Fibroblast of the aortic adventitia (primary cell): Measurements from ENCODE around the gene PGGHG. TPM values are rescaled to one million over a fixed set of nuclear protein-coding genes. Genes with fewer than 3 reads are reported as not detected.

Experiments
- DNase-seq: peaks from one replicate; pipeline ENCODE4 v3.0.0-alpha.2; 2010; ENCODE audit warnings: low read depth
- H3K4me3 ChIP-seq: 2 replicates; pipeline ENCODE4 v1.5.1; 2011; ENCODE audit warnings: low read depth, mild to moderate bottlenecking, control low read depth, low read length, moderate library complexity
- total RNA-seq: library from RNA; depleted of rRNA; stranded (reverse); fragments of >200 nt; gene quantifications from 2 replicates; pipeline ENCODE4 v1.2.3, GENCODE V29; 2012; ENCODE audit warnings: low replicate concordance
- TF ChIP-seq, protein P1 (sequence below): IDR thresholded peaks from 2 replicates; pipeline ENCODE4 v1.5.1; 2011; ENCODE audit warnings: mild to moderate bottlenecking, low read length, control low read depth, inconsistent platforms; ENCODE audit not compliant: insufficient read depth

PGGHG gene
- total RNA-seq, 1 donor, result 6.9 TPM

DNA sequence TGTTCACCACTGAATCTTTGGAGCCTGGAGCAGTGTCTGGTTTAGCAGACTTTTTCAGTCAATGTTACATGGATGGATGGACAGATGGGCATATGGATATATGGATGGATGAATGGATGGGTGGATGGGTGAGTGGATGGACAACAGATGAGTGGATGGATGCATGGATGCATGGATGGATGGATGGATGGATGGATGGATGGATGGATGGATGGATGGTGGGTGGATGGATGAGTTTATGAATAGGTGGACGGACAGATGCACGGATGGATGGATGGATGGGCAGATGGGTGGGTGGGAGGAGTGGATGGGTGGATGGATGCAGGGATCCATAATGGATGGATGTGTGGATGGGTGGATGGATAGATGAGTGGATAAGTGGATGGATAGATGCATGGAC, 33.1 kb upstream of the PGGHG start:
- TF ChIP-seq, protein P1, sequence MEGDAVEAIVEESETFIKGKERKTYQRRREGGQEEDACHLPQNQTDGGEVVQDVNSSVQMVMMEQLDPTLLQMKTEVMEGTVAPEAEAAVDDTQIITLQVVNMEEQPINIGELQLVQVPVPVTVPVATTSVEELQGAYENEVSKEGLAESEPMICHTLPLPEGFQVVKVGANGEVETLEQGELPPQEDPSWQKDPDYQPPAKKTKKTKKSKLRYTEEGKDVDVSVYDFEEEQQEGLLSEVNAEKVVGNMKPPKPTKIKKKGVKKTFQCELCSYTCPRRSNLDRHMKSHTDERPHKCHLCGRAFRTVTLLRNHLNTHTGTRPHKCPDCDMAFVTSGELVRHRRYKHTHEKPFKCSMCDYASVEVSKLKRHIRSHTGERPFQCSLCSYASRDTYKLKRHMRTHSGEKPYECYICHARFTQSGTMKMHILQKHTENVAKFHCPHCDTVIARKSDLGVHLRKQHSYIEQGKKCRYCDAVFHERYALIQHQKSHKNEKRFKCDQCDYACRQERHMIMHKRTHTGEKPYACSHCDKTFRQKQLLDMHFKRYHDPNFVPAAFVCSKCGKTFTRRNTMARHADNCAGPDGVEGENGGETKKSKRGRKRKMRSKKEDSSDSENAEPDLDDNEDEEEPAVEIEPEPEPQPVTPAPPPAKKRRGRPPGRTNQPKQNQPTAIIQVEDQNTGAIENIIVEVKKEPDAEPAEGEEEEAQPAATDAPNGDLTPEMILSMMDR, result no peak
- DNase-seq, result no peak
- no peak overlapping the region for H3K4me3 ChIP-seq

DNA sequence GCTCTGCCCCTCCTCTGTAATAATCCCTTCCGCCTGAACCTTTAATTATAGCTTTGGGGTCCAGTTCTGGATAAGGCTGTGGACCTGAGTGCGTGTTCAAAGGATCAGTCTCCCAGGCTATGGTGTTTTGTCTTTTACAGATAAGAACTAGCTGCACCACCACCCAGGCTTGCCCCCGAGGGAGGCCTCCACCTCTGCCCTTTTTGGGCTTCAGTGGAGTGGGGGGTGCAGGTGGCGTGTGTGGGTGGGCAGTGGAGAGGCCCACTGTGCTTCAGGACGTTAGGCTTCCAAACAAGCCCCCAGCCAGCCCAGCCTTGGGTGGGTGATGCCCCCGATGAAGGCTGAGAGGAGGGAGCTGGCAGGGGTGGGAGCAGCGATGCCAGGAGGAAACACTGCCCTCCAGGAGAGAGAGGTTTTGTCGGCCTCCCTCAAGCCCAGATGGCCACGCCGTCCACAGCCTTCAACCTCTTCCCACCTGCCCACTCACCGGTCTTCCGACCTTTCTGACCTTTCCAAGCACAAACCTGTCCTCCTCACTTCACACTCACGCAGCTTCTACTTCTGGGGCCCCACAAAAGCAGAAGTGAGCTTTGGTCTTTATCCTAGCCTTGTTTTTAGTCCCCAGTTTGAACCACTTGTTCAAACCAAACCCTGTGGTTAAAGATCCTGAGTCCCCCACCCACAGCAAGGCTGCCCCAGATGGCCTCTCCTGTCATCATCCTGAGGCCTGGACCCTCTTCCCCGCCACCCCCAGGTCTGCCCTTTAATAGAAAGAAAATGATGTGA, 31.8 kb upstream of the PGGHG start:
- no peak for DNase-seq
- no peak overlapping the region for H3K4me3 ChIP-seq
- TF ChIP-seq, protein P1, result no peak

DNA sequence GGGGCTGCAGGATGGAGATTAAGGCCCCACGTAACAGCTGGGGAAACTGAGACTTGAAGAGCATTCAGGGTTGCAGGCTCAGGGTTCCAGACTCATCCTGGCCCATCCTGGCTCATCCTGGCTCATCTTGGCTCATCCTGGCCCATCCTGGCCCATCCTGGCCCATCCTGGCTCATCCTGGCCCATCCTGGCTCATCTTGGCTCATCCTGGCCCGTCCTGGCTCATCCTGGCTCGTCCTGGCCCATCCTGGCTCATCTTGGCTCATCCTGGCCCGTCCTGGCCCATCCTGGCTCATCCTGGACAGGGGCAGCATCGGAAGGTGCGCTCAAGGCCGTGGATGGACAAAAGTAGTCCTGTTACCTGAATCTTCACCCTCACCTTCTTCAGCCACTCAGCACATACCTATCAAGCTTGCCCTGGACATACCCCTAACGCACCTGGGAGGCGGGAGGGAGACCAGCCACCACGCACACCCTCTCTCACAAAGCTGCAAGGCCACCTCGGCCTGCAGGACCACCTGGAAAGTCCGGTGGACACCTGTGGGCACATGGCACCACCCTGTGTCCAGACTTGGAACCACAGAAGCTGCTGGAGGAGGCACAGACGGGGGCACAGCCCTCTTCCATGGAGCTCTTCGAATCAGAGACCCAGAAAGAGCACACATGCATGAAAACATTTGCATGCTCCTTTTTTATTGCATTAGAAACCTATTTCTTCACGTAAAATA, 31.0 kb upstream of the PGGHG start:
- H3K4me3 ChIP-seq, result no peak overlapping the region
- DNase-seq, result no peak

DNA sequence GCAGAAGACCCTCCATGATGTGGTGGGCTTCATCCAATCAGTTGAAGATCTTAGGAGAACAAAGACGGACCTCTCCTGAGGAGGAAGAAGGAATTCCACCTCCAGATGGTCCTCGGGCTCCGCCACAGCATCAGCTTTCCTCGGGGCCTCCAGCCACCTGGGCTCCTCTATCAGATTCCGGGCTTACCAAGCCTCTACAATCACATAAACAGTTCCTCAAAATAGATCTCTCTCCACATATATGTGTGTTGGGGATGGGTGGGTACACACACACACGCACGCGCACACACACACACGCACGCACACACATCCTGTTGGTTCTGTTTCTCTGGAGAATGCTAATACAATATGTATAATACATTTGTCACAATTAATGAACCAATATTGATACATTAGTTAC, 29.5 kb upstream of the PGGHG start:
- H3K4me3 ChIP-seq, result no peak overlapping the region
- TF ChIP-seq, protein P1, result no peak
- DNase-seq, result no peak

More for the DNA sequence above, 31.0 kb upstream of the PGGHG start:
- TF ChIP-seq, protein P1, result no peak

DNA sequence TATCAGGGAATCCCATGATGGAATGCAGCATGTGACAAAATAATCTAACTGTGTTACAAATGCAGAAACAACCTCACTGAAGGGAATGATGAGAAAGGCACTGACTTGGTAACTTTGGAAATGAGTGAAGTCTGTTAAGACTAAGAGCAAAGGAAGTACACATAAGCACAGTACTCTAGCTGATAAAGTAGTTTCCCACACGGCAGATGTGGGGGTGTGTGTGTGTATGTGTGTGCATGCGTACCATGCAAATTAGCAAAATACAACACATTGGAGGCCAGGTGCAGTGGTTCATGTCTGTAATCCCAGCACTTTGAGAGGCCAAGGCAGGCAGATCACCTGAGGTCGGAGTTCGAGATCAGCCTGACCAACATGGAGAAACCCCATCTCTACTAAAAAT, 27.3 kb upstream of the PGGHG start:
- TF ChIP-seq, protein P1, result no peak
- H3K4me3 ChIP-seq, result no peak overlapping the region
- DNase-seq, result no peak

DNA sequence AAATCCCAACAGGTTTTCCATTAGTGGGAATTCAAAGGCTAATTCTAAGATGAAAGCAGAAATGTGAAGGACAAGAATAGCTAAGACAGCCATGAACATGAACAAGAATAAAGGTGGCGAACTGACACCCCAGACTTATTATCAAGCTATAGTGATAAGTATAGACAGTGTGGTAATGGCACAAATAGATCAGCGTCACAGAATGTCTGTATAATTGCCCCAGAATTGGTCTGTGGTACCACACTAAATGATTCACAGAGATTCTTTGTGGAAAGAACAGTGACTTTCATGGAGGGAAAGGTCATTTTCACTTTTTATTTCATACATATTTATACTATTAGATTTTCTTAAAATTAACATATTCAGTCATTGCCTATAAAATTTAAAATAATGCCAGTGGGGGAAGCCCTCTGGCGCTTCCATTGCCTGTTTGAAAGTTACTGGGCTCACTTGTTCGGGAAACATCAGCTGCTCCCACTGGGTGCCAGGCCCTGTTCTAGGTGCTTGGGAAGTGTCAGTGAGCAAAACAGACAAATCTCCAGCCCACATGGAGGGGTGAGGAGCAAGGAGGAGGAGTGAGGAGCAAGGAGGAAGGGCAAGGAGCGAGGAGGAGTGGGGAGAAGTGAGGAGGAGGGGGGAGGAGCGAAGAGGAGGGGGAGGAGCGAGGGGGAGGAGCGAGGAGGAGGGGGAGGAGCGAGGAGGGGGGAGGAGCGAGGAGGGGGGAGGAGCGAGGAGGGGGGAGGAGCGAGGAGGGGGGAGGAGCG, 22.1 kb upstream of the PGGHG start:
- H3K4me3 ChIP-seq, result no peak overlapping the region
- TF ChIP-seq, protein P1, result no peak
- no peak for DNase-seq
